Uterus (tissue), 4 donors: ENCODE measurements around the gene ZC3H18. TPM values are rescaled to one million over a fixed set of nuclear protein-coding genes. Genes with fewer than 3 reads are reported as not detected.

Experiments
- DNase-seq, 2 donors: peaks; one replicate each; pipeline ENCODE4 v3.0.0-alpha.2; 2019 to 2020
- H3K27ac ChIP-seq, 2 donors: fragments of 200-600 bp; sonication (generic); 1 replicate in 1 of 2; 2 replicates in 1 of 2; pipeline ENCODE4 v1.5.1; 2016 to 2018
- H3K27me3 ChIP-seq, 2 donors: fragments of 200-600 bp; sonication (generic); one replicate each; pipeline ENCODE4 v1.5.1; 2018 to 2019; ENCODE audit warnings: control low read depth in 1 of 2
- H3K36me3 ChIP-seq, 2 donors: fragments of 200-600 bp; sonication (generic); one replicate each; pipeline ENCODE4 v1.5.1; 2019; ENCODE audit warnings: control low read depth in 1 of 2
- H3K4me1 ChIP-seq, 2 donors: fragments of 200-600 bp; sonication (generic); one replicate each; pipeline ENCODE4 v1.5.1; 2018 to 2019; ENCODE audit warnings: control low read depth in 1 of 2
- H3K4me3 ChIP-seq, 2 donors: fragments of 200-600 bp; sonication (generic); 1 replicate in 1 of 2; 2 replicates in 1 of 2; pipeline ENCODE4 v1.5.1; 2018 to 2019; ENCODE audit warnings: mild to moderate bottlenecking in 1 of 2
- H3K9me3 ChIP-seq, 2 donors: fragments of 200-600 bp; sonication (generic); one replicate each; pipeline ENCODE4 v1.5.1; 2019; ENCODE audit warnings: control low read depth in 1 of 2
- CTCF ChIP-seq, 4 experiments: fragments of 200-600 bp in 2 of 4; fragments of 450-650 bp in 2 of 4; sonication (generic) in 2 of 4; IDR thresholded peaks; one replicate each; pipeline ENCODE4 v1.5.1; 2016 to 2019; ENCODE audit warnings: antibody characterized with exemption in 4 of 4, mild to moderate bottlenecking in 2 of 4, moderate library complexity in 1 of 4
- POLR2A ChIP-seq, 2 donors: fragments of 450-650 bp; IDR thresholded peaks; one replicate each; pipeline ENCODE4 v1.6.1; 2016; ENCODE audit warnings: antibody characterized with exemption in 2 of 2, mild to moderate bottlenecking in 1 of 2, moderate library complexity in 1 of 2
- intact Hi-C: fragments of 100-400 bp; cut with DNase I; formaldehyde crosslinking; loops from one replicate; pipeline ENCODE4 v1.15.1; 2023; ENCODE audit warnings: low total_unique reads
- total RNA-seq, 4 donors: library from RNA; depleted of rRNA in 3 of 4; stranded (reverse); fragments of >200 nt in 3 of 4; gene quantifications; one replicate each; pipeline versions ENCODE4 v1.1.0 to v1.2.4, GENCODE V29; 2014 to 2023
- donor health status: DM: yes; HTN: yes; CAD: no.

The ZC3H18 gene
- total RNA-seq, 4 donors from 2014 or later: 0.88 to 58.8 (median 9.5) TPM

- TF ChIP-seq POLR2A (IDR thresholded peaks at IDR 0.05) (no peak), CTCF (IDR thresholded peaks at IDR 0.05) (no peak)
- intact Hi-C loops: no loop called here
- no peaks in the 10 kb centered on the region for H3K4me1 ChIP-seq
- H3K9me3 ChIP-seq: no peaks in the 10 kb centered on the region
- H3K27ac ChIP-seq: no peak overlapping the region
- no peak overlapping the region for H3K4me3 ChIP-seq
- H3K27me3 ChIP-seq: peaks cover 0 to 6% of the 10 kb centered on the region in 2 donors
- no peaks in the 10 kb centered on the region for H3K36me3 ChIP-seq
- DNase-seq: no peak
Measured at GRCh38 chr16:88676502-88677242, 106.5 kb downstream of the ZC3H18 start.

DNA sequence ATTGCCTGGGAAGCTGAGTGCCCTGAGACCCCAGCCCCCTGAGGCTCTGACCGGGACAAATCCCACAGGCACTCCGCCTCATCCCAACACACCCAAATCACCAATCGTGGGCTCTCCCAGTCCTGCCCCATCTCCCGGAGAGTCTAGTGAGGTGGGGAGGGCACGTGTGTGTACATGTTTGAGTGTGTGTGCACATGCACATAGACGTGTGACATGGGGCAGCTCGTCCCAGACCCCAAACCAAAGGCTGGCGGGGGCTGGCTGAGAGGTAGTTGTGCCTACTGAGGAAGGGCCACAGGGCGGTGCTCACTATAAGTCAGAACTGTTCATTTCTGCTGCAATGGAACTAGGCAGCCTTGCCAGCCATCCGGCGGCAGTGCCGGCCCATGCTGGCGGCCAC, 107.5 kb downstream of the ZC3H18 start:
- Histone ChIP-seq H3K4me3 (no peak overlapping the region), H3K36me3 (no peaks in the 10 kb centered on the region), H3K27me3 (peaks cover 0 to 12% of the 10 kb centered on the region in 2 donors), H3K4me1 (no peaks in the 10 kb centered on the region), H3K27ac (no peak overlapping the region), H3K9me3 (no peaks in the 10 kb centered on the region)
- intact Hi-C loops: no loop called here
- no peak for TF ChIP-seq CTCF (IDR thresholded peaks at IDR 0.05)
- no peak for TF ChIP-seq POLR2A (IDR thresholded peaks at IDR 0.05)
- no peak for DNase-seq

GRCh38 chr16:88678224-88678979, 108.2 kb downstream of the ZC3H18 start:
- Histone ChIP-seq H3K4me3 (no peak overlapping the region), H3K9me3 (no peaks in the 10 kb centered on the region), H3K36me3 (no peaks in the 10 kb centered on the region), H3K27me3 (peaks cover 0 to 12% of the 10 kb centered on the region in 2 donors), H3K4me1 (no peaks in the 10 kb centered on the region), H3K27ac (no peak overlapping the region)
- TF ChIP-seq CTCF (IDR thresholded peaks at IDR 0.05) (no peak), POLR2A (IDR thresholded peaks at IDR 0.05) (no peak)
- intact Hi-C loops: no loop called here
- DNase-seq: no peak

DNA sequence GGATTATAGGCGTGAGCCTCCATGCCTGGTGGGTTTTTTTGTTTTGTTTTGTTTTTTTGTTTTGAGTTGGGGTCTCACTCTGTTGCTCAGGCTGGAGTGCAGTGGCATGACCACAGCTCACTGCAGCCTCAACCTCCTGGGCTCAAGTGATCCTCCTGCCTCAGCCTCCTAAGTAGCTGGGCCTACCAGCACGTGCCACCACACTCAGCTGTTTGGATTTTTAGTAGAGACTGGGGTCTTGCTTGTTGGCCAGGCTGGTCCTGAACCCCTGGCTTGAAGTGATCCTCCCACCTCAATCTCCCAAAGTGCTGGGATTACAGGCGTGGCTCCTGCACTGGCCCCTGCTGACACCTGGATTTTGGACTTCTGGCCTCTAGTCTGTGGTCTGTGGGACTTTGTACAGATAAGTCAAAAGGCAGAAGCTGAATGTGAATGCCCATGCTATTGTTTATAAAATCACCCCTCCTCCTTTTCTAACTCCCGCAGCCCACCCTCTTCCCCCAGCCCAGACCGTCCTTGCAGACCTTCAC, 110.4 kb downstream of the ZC3H18 start:
- intact Hi-C loops: no loop called here
- DNase-seq: no peak
- Histone ChIP-seq H3K4me1 (peaks cover 0 to 3% of the 10 kb centered on the region in 2 donors), H3K27me3 (peaks cover 8 to 28% of the 10 kb centered on the region in 2 donors), H3K9me3 (no peaks in the 10 kb centered on the region), H3K27ac (no peak overlapping the region), H3K36me3 (no peaks in the 10 kb centered on the region), H3K4me3 (no peak overlapping the region)
- TF ChIP-seq POLR2A (IDR thresholded peaks at IDR 0.05) (no peak), CTCF (IDR thresholded peaks at IDR 0.05) (no peak)
